HG02884 (cell line): ENCODE measurements around the gene EMCN.
"Not testable (repeated sequence)": the region's sequence is repeated elsewhere in the genome, so short reads cannot be mapped to it uniquely, and the experiment has no call there.

Experiments used
- ATAC-seq: cut with Tn5 transposase; IDR thresholded peaks from one replicate; pipeline ENCODE4 v1.9.1; 2021; ENCODE audit warnings: mild to moderate bottlenecking, moderate library complexity; ENCODE audit not compliant: unreplicated experiment

Gene EMCN

DNA sequence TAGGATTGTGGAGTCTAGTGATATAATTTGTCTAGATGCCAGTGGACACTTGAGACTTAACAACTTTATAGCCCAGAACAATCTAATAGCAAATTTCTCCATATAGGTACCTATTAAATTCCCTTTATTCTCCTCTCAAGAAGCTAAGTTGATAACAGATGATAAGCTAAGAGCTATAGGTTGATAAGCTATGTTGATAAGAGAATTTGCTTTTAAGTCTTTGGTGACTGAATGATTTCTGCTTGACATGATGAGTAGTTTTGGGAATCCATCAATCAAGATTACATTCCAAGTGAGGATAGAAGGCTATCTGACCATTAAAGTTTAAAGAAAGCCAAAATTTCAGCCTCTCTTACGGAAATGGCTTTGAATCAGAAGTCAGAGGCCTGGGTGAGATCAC lies 131.6 kb downstream of the EMCN start:
- ATAC-seq, result no peak

DNA sequence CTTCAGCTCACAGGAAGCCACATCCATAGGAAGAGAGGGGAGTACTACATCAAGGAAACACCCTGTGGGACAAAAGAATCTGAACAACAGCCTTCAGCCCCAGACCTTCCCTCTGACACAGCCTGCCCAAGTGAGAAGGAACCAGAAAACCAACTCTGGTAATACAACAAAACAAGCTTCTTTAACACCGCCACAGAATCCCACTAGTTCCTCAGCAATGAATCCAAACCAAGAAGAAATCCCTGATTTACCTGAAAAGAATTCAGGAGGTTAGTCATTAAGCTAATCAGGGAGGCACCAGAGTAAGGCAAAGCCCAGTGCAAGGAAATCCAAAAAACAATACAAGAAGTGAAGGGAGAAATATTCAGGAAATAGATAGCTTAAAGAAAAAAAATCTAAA lies 137.4 kb downstream of the EMCN start:
- ATAC-seq, result not testable (repeated sequence)

DNA sequence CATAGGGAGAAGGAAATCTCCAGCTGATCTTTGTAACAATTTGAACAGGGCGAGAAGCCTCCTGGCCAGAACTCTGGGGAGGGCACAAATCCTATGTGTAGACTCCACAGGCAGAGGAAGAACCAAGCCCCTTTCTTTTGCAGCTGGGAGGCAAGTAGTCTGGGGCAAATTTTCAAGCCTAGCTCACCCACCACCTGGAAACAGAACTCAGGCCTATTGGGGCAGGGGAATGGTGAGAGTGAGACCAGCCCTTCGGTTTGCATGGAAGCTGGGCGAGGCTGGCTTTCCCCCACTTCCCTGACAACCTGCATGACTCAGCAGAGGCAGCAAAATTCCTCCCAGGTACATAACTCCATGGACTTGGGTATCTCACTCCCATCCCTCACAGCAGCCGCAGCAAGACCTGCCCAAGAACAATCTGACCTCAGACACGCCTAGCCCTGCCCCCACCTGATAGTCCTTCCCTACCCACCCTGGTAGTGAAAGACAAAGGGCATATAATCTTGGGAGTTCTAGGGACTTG lies 138.2 kb downstream of the EMCN start:
- ATAC-seq, result no peak

DNA sequence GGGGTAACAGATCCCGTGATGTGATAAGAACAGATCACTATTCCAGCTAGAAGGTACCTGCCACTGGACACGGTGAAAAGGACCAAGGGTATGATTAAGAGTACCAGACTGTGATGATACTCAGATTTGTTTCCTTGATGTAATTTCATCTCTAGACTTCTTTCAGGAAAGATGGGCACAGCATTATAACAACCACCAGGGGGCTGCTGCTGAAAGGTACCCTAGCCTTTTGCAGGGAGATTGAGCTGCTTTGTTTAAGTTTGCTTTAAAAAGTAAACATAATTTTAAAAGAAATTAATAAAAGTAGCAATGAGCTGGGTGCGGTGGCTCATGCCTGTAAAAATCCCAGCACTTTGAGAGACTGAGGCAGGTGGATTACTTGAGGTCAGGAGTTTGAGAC lies 145.4 kb downstream of the EMCN start:
- no peak for ATAC-seq

DNA sequence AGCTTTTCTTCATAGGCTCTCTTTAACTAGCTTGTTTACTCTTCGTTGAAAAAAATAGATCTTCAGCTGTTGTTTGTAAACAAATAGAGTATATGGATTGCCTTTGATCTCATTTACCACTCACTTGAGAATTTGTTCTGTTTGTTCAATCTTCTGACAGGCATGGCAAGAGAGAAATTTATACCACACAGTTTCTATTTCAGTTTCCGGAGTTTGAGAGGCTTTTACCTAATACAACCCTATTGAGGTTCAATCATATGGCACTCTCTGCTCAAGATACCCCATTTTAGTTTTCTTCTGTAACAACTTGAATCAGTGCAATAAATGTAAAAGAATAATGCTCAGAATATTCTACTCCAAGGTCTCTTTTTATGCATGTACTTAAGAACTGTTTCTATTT lies 148.0 kb downstream of the EMCN start:
- peak; percentile 41 for ATAC-seq

DNA sequence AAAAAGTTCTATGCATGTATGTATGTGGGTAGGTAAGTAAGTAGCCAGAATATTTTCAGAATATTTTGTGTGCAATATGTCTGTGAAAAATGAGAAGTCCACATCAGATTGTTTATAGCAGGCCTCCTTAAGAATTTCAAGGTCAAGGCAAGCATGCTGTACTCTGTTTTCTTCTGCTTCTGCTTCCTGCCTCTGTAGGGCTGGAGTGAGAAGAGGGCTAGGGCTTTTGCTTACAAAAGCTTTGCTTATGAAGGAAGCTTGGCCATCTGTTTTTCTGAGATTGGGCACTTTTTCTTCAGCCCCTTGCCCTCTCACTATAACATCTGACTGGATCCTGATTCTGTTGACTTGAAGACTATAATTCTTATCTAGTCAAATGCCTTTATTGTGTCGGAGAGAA lies 150.4 kb downstream of the EMCN start:
- ATAC-seq, result no peak

DNA sequence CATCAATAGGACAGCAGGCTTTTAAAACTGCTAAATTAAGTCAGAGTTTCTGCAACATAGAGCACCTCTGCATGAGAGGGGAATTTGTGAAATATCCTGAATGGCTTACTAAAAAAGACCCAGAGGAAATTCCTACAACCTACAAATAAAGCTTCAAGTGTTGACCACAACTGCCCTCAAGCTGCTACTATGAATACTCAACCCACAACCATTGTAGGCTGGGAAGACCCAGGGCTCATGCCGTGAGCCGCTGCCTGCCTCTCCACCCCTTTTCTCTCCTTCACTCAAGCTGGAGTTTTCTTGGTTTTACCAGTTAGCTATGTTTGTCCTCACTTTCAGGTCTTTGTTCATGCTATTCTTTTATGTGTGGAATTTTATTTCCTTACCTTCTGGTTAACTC lies 151.6 kb downstream of the EMCN start:
- ATAC-seq, result peak; percentile 81

DNA sequence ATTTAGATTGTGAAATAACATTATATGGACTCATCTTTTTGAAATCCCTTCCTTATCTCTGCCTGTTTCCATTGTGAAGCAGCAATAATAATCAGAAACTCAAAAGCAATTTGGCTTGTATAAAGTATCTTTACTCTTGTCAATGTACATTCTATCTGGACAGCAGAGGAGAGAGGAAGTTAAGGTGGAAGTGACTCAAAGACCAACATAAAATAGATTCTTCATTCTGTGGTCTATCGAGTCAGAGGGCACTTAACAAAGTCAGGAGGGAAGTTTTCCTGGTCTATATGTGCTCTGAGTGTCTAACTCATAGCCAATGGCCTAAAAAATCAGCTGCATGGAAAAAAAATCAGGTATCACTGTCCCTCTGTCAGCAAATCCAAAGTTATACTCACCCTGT lies 155.5 kb downstream of the EMCN start:
- no peak for ATAC-seq

DNA sequence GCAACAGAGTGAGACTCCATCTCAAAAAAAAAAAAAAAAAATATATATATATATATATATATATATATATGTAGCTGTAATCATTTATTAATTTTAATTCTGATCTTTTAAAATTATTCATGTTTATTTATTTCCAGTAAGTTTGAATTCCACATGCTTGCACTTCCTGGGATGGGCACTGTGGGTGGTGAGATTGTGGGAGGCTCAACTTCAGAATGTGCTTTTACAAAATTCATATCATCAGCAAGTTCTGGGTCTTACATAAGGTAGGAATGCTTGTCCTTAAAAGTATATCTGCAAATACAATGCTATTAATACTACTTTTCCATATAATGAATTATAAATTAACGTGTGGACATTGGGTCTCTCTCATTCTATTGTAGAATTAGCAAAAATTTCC lies 156.5 kb downstream of the EMCN start:
- no peak for ATAC-seq

DNA sequence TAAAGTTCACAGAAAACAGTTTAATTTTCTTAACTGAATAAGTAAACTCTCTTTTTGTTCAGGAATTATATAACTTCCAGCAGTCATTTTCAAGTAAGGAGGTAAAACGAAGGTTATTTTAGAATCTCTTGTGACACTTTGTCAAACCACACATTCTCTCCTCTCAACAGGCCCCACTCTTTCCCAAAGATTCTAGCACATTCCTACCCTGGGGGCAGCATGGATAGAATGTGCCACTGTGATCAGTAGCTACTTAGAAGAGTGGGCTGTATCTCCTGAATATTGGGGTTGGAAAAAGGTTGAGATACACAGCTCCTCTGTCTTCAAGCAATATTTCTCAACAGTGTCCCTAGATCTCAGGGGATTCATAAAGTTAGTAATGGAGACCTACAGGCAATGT lies 157.6 kb downstream of the EMCN start:
- ATAC-seq, result no peak

DNA sequence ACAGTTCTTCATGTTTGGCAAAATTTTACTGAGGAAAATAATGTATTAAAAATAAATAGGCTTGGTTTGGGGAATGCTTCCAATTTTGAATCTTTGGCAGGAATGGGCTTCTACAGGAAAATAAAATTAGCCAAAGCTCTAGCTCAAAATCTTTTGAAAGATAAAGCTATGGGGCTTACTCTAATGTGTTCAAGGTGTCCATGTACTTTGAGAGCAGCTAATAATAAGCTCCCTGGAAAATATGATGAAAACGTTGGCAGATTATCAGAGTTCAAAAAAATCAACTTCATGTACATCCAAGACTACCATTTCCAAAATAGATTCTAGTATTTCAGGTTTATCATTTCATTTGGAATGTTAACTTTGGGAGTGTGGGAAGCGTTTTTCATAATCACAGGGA lies 158.4 kb downstream of the EMCN start:
- ATAC-seq, result no peak

DNA sequence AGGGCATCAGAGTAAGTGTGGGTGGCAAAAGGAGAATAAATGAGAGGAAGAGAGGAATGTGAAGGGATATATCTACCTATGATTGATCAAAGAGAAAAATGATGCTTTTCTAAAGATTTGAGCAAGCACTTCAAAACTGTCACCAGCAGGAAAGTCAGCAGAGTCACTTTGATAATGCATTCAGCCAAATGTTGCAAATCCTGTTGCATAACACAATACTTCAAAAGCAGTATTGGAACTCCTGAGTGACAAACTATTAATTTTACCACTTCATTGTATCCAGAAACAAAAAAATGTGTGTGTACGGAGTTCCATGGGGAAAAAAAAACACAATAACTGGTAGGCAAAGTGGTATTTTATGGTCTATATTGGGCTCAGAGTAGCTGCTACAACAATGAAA lies 160.3 kb downstream of the EMCN start:
- ATAC-seq, result no peak

DNA sequence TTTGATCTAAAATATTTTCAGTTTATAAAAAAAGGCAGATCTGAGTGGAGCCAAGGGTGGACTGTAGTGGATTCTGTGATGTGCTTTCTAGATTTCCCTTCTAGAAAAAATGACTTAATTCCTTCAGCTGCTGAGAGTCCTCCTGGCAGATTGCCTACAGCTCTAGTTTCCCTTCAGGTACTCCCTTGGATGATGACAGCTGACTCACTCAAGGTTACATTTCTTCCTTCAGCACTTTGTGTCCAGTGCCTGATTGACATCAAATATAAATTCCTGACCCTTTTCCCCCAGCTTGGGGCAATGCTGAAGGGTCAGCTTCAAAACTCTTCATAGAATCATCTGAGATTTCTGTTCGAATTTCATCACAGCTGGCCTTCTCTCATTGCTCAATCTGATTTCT lies 161.7 kb downstream of the EMCN start:
- ATAC-seq, result no peak

DNA sequence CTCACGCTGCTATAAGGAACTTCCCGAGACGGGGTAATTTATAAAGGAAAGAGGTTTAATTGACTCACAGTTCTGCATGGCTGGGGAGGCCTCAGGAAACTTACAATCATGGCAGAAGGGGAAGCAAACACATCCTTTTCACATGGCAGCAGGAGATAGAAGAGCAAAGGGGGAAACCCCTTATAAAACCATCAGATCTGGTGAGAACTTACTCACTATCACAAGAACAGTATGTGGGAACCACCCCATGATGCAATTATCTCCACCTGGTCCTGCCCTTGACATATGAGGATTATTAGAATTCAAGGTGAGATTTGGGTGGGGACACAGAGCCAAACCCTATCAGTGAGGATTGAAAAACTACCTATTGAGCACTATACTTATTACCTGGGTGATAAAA lies 165.5 kb downstream of the EMCN start:
- ATAC-seq, result not testable (repeated sequence)

DNA sequence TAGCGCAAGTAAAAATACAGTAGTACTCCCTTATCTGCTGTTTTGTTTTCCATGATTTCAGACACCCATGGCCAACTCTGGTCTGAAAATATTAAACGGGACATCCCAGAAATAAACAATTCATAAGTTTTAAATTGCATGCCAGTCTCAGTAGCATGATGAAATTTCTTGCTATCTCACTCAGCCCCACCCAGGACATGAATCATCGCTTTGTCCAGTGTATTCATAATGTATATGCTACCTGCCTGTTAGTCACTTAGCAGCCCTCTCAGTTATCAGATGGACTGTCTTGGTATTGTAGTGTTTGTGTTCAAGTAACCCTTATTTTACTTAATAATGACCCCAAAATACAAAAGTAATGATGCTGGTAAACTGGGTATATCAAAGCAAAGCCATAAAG lies 169.3 kb downstream of the EMCN start:
- ATAC-seq, result no peak

DNA sequence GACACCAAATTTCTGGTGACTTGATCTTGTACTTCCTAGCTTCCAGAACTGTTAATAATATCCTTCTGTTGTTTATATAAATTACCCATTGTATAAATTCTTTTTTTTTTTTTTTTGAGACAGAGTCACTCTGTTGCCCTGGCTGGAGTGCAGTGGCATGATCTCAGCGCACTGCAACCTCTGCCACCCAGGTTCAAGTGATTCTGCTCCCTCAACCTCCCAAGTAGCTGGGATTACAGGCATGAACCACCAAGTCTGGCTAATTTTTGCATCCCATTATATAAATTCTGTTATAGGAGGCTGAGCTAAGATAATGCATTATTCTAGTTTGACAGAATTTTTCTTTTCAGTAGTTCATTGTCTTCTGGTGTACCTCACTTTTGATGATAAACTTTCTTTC lies 170.6 kb downstream of the EMCN start:
- no peak for ATAC-seq

DNA sequence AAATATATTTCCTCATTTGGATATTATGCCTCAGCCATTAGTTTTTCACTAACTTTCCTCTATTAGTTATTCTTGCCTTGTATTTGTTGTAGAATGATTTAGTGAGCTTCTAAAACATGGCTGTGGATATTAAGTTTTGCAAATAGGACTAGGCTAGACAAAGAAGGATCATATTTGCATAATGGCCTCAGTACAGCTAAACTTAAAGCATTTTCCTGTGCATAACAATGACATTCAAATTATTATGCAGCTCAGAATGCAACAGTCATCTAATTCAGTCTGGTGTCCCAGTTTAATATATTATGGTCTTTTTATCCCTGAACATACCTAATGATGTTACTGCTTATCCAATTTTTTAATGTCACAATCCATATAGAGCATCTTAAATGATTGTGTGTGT lies 172.2 kb downstream of the EMCN start:
- ATAC-seq, result no peak
